GM12864 (cell line): Measurements from ENCODE around the gene IVNS1ABP.

Experiments used
- DNase-seq: peaks from one replicate; pipeline ENCODE4 v3.0.0-alpha.2; 2011; ENCODE audit warnings: low read depth
- H3K4me3 ChIP-seq: 2 replicates; pipeline ENCODE4 v1.5.1; 2011; ENCODE audit warnings: mild to moderate bottlenecking, low read depth, low read length, control low read depth
- CTCF ChIP-seq: IDR thresholded peaks from 2 replicates; pipeline ENCODE4 v1.5.1; 2011; ENCODE audit warnings: low read depth, mild to moderate bottlenecking, moderate library complexity, low read length, control low read depth, inconsistent platforms; ENCODE audit errors: missing control alignments

Gene IVNS1ABP

GRCh38 chr1:185271921-185272320 is 45.1 kb downstream of the IVNS1ABP start:
- no peak for DNase-seq
- no peak overlapping the region for H3K4me3 ChIP-seq
- TF ChIP-seq CTCF: no peak

- TF ChIP-seq CTCF: no peak
- no peak for DNase-seq
- H3K4me3 ChIP-seq: no peak overlapping the region
Observed at GRCh38 chr1:185268352-185268751, 48.7 kb downstream of the IVNS1ABP start.

GRCh38 chr1:185267701-185268100 is 49.3 kb downstream of the IVNS1ABP start:
- TF ChIP-seq CTCF: no peak
- no peak overlapping the region for H3K4me3 ChIP-seq
- DNase-seq: no peak

- no peak for TF ChIP-seq CTCF
- no peak overlapping the region for H3K4me3 ChIP-seq
- no peak for DNase-seq
Observed at GRCh38 chr1:185267301-185267700, 49.7 kb downstream of the IVNS1ABP start.

GRCh38 chr1:185265314-185265713 is 51.7 kb downstream of the IVNS1ABP start:
- no peak overlapping the region for H3K4me3 ChIP-seq
- DNase-seq: no peak
- no peak for TF ChIP-seq CTCF

GRCh38 chr1:185263780-185264179 is 53.3 kb downstream of the IVNS1ABP start:
- H3K4me3 ChIP-seq: no peak overlapping the region
- no peak for TF ChIP-seq CTCF
- DNase-seq: no peak

GRCh38 chr1:185263292-185263691 is 53.8 kb downstream of the IVNS1ABP start:
- no peak for DNase-seq
- TF ChIP-seq CTCF: no peak
- H3K4me3 ChIP-seq: no peak overlapping the region
